Glutamatergic neuron (in vitro differentiated cells): Measurements from ENCODE around the gene B4GALT1. TPM values are rescaled to one million over a fixed set of nuclear protein-coding genes. Genes with fewer than 3 reads are reported as not detected.
"Not testable (repeated sequence)": the region's sequence is repeated elsewhere in the genome, so short reads cannot be mapped to it uniquely, and the experiment has no call there.

Experiments used
- DNase-seq: peaks from one replicate; pipeline ENCODE4 v3.0.0; 2022
- H3K27ac Mint-ChIP-seq: one replicate; pipeline ENCODE4 v1.8.0; 2020; ENCODE audit warnings: mild to moderate bottlenecking, mixed read lengths, inconsistent platforms; ENCODE audit not compliant: unreplicated experiment
- H3K27me3 Mint-ChIP-seq: one replicate; pipeline ENCODE4 v1.8.0; 2020; ENCODE audit warnings: mild to moderate bottlenecking, moderate library complexity, mixed read lengths, inconsistent platforms; ENCODE audit not compliant: unreplicated experiment
- H3K36me3 Mint-ChIP-seq: one replicate; pipeline ENCODE4 v1.8.0; 2020; ENCODE audit warnings: mild to moderate bottlenecking, mixed read lengths, inconsistent platforms; ENCODE audit not compliant: unreplicated experiment
- H3K4me1 Mint-ChIP-seq: one replicate; pipeline ENCODE4 v1.8.0; 2020; ENCODE audit warnings: mild to moderate bottlenecking, low read depth, mixed read lengths, inconsistent platforms; ENCODE audit not compliant: unreplicated experiment
- H3K4me3 Mint-ChIP-seq: one replicate; pipeline ENCODE4 v1.8.0; 2020; ENCODE audit warnings: mild to moderate bottlenecking, mixed read lengths, inconsistent platforms; ENCODE audit not compliant: unreplicated experiment
- H3K9me3 Mint-ChIP-seq: one replicate; pipeline ENCODE4 v1.8.0; 2020; ENCODE audit warnings: mild to moderate bottlenecking, moderate library complexity, mixed read lengths, inconsistent platforms; ENCODE audit not compliant: unreplicated experiment
- total RNA-seq: library from RNA; stranded (reverse); fragmentation: NEBNext Ultra II Directional; extraction: Animal tissue kit (Norgen Biotek cat#: 25700); gene quantifications from one replicate; pipeline ENCODE4 v1.2.1, GENCODE V29; 2021; ENCODE audit not compliant: unreplicated experiment
- TF ChIP-seq, protein P1 (sequence below): fragments of 200-600 bp; sonication (generic); IDR thresholded peaks from one replicate; pipeline ENCODE4 v1.5.0; 2021; ENCODE audit not compliant: partially characterized antibody, unreplicated experiment

Gene B4GALT1
- total RNA-seq, 1 donor from 2014 or later = 5.4 TPM

DNA sequence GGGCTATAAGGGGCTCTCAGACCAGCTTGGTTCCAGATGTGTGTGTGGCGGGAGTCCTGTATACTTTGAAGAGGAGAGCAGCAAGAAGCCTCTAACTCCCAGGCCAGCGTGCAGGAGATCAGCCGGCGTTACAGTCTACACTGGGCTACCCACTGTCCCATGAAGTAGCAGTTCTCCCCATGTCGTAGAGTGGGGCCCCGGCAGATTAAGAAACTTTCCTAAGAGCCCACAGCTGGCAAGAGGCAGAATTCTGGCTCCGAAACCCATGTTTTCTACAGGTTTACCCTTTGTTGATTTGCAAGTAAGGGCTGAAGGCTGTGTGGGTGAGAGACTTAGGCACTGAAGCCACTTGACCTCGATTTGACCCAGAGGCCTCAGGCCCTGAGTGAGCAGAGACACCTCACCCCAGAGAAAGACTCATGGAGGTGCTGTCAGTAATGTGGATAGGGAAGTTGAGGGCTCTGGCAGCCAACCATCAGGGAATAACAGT lies 881 bp upstream of the B4GALT1 start:
- peaks cover 9% of the 10 kb centered on the region for H3K27me3 Mint-ChIP-seq
- H3K9me3 Mint-ChIP-seq = peaks cover 4% of the 10 kb centered on the region
- H3K4me3 Mint-ChIP-seq = peak overlapping the region; percentile 82
- no peaks in the 10 kb centered on the region for H3K36me3 Mint-ChIP-seq
- DNase-seq = no peak
- TF ChIP-seq, protein P1, sequence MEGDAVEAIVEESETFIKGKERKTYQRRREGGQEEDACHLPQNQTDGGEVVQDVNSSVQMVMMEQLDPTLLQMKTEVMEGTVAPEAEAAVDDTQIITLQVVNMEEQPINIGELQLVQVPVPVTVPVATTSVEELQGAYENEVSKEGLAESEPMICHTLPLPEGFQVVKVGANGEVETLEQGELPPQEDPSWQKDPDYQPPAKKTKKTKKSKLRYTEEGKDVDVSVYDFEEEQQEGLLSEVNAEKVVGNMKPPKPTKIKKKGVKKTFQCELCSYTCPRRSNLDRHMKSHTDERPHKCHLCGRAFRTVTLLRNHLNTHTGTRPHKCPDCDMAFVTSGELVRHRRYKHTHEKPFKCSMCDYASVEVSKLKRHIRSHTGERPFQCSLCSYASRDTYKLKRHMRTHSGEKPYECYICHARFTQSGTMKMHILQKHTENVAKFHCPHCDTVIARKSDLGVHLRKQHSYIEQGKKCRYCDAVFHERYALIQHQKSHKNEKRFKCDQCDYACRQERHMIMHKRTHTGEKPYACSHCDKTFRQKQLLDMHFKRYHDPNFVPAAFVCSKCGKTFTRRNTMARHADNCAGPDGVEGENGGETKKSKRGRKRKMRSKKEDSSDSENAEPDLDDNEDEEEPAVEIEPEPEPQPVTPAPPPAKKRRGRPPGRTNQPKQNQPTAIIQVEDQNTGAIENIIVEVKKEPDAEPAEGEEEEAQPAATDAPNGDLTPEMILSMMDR = no peak
- peaks cover 21% of the 10 kb centered on the region for H3K4me1 Mint-ChIP-seq
- H3K27ac Mint-ChIP-seq = no peak overlapping the region

DNA sequence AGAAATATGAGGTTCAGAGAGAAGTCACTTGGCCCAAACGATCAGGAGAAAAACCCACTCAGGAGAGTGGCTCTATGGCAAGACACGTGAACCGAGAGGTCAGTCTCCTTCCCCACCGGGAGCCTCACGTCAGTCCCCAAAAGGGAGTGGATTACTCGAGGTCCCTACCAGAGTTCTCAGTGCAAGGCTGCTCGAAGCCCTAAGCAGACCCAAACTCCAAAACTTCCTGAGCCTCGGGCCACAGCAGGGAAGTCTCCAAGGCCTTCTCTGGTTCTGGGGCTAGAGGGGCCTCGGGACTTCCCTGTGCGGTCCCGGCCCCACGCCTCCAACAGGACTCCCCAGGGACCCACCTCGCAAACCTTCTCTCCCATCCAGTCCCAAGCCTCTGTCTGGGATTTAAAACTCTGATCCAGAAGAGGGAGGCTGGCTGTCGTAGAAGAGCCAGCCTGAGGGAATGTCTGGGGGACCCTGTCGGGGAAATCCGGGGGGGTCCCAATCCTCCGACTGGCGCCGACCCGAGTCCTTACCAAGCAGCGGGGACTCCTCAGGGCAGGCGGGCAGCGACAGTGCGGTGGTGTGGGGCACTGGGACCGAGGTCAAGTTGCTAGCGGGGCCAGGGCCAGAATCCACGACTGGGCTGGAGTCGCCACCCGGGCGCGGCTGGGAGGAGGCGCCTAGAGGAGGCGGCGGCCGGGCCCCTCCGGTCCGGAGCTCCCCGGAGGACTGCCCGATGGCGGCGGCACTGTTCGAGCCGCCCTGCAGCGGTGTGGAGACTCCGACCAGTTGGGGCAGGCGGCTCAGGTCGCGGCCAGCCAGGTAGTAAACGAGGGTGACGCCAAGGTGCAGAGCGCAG lies 679 bp downstream of the B4GALT1 start:
- H3K27me3 Mint-ChIP-seq = peaks cover 7% of the 10 kb centered on the region
- no peak overlapping the region for H3K27ac Mint-ChIP-seq
- no peaks in the 10 kb centered on the region for H3K36me3 Mint-ChIP-seq
- H3K4me3 Mint-ChIP-seq = peak overlapping the region; percentile 86
- H3K9me3 Mint-ChIP-seq = peaks cover 4% of the 10 kb centered on the region
- TF ChIP-seq, protein P1 = no peak
- H3K4me1 Mint-ChIP-seq = peaks cover 35% of the 10 kb centered on the region
- peak; percentile 54 for DNase-seq

DNA sequence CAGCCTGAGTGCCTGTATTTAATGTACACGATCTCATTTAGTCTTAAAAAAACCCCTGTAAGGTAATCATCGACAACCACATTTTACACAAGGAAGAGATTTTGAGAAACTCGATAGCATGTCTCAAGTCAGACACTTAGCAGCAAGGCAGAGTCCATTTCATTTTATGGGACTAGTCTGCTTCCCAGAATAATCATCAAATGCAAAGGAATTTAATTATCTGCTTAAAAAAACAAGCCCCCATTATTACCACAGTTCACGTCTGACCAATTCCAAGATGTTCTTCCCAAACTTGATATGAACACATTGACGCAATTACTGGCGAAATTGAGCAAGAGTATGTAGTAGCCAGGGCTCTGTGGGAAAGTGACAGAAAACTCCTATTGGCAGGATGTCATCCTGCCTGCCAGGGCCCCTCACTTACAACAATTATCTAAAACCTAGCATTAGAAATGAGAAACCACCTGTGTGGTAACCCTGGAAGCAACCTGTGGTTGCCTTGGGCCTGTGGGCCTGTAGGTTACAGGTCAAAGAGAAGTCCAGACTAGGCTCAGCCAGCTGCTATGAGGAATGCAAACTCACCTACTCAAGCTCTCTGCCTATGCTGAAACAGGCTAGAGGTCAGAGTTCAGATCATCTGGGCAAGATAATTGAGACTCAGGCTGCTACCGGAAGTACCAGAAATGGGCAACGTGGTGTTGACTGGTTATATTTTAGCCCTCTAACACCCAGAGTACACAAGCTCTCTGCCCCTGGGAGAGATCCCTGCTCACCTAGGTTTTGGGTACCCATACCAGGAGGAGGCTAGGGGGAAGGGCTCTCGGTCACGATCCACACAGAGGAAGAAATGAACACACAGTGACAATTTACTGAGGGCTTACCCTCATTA lies 1.6 kb downstream of the B4GALT1 start:
- Mint-ChIP-seq H3K4me1 (peaks cover 42% of the 10 kb centered on the region), H3K4me3 (peak overlapping the region; percentile 86), H3K36me3 (no peaks in the 10 kb centered on the region), H3K9me3 (peaks cover 4% of the 10 kb centered on the region), H3K27ac (no peak overlapping the region), H3K27me3 (peaks cover 10% of the 10 kb centered on the region)
- TF ChIP-seq, protein P1 = no peak
- DNase-seq = no peak

DNA sequence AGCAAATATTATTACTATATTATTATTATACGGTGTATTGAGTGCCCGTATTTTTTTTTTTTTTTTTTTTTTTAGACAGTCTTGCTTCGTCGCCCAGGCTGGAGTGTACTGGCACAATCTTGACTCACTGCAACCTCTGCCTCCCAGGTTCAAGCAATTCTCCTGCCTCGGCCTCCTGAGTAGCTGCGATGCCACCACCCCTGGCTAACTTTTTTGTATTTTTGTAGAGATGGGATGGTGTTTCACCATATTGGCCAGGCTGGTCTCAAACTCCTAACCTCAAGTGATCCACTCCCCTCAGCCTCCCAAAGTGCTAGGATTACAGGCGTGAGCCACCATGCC lies 2.2 kb downstream of the B4GALT1 start:
- not testable (repeated sequence) for H3K9me3 Mint-ChIP-seq, H3K27ac Mint-ChIP-seq, H3K36me3 Mint-ChIP-seq, DNase-seq
- H3K4me1 Mint-ChIP-seq = peaks cover 42% of the 10 kb centered on the region
- peaks cover 10% of the 10 kb centered on the region for H3K27me3 Mint-ChIP-seq
- peak overlapping the region; percentile 18 for H3K4me3 Mint-ChIP-seq

DNA sequence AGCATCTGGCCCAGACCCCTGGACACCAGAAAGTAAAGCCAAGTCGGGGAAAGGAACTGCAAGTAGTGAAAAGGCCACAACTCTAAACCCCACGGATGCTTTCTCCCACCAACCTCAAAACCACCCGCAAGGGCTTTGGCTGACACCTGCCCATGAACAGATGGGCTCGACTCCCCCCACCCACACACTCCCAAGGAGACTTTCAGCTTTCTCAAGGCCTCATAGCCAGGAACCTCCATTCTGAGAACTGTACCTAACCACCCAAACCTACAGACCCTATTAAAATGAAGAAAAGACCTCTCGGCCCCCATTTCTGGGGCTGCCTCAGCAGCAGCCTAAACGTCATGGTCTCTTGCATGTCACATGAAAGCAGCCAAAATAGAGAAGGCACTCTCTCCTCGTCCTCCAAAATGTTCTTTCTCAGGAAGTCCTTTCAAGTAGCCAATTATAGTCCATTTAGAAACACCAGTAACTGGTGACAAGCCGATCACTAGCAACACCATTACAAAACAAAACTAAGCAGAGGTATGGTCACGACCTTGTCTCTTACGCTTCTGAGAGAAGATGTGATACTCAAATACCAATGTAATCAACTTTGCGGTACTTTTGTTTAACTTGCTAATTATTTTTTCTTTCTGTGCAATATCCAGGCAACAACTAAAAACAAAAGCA lies 2.9 kb downstream of the B4GALT1 start:
- Mint-ChIP-seq H3K27ac (no peak overlapping the region), H3K4me1 (peaks cover 45% of the 10 kb centered on the region), H3K27me3 (peaks cover 10% of the 10 kb centered on the region), H3K9me3 (peaks cover 4% of the 10 kb centered on the region), H3K36me3 (no peaks in the 10 kb centered on the region), H3K4me3 (peak overlapping the region; percentile 23)
- no peak for DNase-seq
- TF ChIP-seq, protein P1 = no peak
